Hematopoietic multipotent progenitor cell treated with erythropoietin and hydrocortisone succinate and interleukin-3 and kit ligand, for 15 days (in vitro differentiated cells): ENCODE measurements around the gene TBC1D19.
"Not testable (repeated sequence)": the region's sequence is repeated elsewhere in the genome, so short reads cannot be mapped to it uniquely, and the experiment has no call there.

Experiments used
- DNase-seq: peaks from one replicate; pipeline ENCODE4 v3.0.0-alpha.2; 2015; ENCODE audit warnings: low spot score

TBC1D19 gene

DNA sequence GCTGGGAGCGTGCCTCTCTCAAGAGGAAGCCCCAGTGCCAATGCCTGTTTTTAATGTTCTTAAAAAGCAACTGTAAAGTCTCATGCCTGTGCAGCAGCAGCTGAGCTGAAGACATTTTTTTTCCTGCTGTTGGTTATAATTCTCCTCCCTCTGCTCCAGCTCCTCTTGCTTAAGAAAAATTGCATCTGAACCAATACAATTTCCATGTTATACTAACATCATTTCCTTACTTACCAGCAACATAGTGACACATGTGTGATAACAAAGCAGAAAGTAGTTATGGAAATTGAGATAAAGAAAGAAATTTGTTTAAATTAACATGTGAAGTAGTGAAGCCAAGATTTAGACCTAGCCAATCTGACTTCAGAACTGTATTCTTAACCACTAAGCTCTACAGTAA is 101.4 kb downstream of the TBC1D19 start:
- no peak for DNase-seq

DNA sequence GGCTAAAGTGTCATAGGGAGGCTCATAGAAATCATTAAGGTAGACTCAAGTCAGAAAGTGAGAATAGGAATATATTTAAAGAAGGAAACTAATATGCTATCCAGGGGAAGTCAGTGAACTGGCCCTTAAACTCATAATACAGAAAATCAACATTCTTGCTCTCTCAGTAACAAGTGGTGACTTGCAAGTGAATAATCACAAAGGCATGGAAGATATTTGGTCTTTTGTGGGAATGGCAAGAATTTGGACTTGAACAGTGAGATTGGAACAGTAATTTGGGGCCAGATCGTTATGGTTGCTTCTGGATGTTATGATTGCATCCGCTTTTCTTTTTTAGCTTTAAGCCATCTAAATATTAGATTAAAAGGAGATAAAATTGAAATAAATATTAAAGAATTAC is 103.8 kb downstream of the TBC1D19 start:
- no peak for DNase-seq

DNA sequence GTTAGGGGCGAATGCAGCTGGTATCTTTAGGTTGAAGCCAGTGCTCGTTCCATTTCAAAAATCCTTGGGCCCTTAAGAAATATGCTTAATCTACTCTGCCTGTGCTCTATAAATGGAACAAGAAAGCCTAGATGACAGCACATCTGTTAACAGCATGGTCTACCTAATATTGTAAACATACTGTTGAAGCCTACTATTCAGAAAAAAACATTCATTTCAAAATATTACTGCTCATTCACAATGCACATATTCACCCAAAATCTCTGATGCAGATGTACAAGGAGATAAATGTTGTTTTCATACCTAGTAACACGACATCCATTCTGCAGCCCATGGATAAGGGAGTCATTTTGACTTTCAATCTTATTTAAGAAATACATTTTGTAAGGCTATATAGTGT is 106.6 kb downstream of the TBC1D19 start:
- no peak for DNase-seq

DNA sequence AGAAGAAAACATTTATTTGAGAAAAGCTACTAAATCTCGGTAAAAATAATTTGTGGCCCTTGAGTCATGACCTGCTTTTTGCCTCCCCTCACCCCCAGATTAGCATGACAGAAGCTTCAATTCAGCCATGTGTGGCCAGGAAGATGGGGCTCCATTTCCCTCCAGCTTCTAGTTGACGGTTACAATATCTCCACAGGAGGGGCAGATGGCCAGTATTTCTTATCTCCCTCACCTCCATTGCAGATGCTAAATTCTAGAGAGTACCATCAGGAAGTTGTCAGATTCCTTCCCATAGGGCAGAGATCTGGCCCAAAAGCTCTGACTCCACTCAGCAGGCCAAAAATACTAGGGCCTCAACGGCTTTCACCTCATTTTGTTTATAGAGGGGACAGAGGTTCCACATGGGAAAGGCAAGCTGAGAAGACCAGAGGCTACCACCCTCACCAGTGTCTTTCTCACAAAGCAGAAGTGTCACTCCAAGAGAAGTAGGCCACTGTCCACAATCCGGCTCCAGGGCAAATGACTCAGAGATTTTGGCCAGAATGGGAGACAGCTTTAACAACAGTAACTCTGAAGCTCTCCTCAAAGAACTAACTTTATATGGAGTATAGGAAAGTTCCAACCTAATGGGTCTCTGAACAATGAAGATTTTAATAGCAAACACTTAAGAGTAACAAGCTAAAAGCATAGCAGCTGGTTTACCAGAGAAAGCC is 108.3 kb downstream of the TBC1D19 start:
- DNase-seq: no peak

DNA sequence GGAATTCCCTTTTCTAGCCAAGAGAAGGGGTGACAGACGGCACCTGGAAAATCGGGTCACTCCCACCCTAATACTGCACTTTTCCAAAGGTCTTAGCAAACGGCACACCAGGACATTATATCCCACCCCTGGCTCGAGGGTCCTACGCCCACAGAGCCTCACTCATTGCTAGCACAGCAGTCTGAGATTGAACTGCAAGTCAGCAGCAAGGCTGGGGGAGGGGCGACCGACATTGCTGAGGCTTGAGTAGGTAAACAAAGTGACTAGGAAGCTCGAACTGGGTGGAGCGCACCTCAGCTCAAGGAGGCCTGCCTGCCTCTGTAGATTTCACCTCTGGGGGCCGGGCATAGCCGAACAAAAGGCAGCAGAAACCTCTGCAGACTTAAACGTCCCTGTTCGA is 110.2 kb downstream of the TBC1D19 start:
- not testable (repeated sequence) for DNase-seq

DNA sequence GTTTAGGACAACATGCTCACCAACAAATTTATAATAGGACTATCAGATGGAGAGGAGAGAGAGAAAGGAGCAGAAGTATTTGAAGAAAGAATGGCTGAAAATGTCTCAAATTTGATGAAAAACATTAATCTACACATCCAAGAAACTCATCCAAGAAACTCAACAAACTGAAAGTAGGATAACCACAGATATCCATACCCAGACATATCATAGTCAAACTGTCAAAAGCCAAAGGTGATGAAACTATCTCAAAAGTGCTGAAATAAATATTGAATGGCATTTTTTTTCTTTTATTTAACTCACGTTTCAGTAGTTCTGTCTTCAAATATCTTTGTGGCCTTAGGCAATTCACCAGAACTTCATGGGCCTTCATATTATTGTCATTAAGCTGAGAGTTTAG is 116.2 kb downstream of the TBC1D19 start:
- no peak for DNase-seq

DNA sequence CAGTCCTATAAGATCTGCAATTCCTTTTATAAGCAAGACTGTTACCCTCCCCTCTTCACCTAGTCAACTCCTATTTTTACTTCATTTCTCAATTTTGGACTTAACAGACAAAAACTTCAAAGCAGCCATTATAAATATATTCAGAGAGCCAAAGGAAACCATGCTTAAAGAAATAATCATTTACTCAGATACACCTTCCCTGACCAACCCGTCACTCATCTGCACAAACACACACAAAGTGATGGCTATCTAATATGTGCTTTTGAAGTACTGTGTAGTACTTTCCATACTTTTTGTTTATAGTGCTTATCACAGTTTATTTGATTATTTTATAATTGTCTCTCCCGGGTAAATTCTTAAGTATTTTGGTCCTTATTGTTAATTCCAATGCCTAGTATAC is 117.2 kb downstream of the TBC1D19 start:
- DNase-seq: no peak

DNA sequence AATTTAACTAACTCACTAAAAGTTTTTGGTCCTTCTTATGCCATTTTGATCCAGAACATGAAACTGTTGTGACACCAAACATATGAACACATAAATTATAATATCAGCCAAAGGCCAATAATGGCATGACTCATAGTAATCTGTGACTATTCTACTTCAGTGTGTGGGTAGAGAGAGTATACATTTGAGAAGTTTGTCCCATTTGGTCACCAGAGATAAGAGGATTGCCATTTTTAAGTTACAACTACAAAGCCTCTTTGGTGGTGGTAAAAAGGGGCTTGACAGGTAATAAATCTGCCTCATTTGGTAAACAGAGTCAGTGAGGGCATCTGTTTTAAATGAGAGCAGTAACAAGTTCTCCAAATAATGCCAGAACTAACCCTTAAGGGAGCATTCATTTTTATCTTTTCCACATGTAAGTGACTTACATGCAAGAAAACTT is 117.9 kb downstream of the TBC1D19 start:
- DNase-seq: no peak

DNA sequence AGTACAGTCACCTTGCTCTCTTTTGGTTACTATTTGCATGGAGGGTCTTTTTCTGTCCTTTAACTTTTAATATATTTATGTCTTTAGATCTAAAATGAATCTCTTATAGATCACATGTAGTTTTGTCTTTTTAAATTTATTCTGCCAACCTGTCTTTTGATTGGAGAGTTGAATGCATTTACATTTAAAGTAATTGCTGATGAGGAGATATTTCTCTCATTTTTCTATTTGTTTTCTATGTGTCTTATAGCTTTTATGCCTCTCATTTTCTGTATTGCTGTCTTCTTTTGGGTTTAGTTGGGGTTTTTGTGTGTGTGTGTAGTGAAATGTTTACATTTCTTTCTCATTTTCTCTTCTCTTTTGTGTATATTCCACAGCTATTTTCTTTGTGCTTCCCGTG is 123.5 kb downstream of the TBC1D19 start:
- no peak for DNase-seq

DNA sequence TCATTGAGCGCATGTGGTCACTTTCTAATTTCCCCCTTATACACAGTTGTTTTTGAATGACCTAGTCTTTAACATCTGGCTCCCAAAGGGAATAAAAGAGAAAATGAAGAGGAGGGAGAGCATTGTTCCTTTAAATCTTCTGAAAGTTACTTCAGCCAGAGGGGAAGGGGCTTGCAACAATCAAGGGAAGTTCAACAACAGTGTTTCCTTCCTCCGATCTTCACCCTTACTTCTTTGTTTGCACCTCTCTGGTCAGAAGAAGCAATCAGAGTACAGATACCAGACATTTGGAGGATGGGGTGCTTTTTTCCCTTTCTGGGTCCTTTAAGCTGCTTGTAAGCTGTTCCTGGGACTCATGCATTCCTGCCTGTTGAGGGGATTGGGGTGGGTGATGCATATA is 125.4 kb downstream of the TBC1D19 start:
- DNase-seq: no peak

DNA sequence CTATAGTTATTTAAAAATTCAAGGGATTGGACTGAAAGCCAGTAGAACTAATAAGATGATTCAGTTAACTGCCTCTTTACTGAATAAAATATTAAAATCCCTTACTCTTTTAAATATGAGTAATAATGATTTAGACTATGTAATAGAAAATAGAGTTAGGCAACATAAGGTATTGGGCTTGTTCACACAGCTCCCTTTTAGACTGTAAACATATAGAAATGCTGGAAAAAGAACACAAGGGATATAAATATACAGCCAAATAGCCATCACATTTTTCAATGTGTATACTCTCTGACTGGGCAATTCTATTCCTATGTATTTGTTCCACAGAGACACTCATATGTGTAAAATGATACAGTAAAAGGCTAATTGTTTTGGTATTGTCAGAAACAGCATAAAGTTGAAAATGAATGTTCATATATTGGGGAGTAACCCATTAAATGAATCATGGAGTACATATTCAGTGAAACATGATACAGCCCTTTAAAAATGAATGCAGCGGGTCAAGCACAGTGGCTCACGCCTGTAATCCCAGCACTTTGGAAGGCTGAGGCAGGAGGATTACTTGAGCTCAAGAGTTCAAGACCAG is 129.8 kb downstream of the TBC1D19 start:
- DNase-seq: no peak

DNA sequence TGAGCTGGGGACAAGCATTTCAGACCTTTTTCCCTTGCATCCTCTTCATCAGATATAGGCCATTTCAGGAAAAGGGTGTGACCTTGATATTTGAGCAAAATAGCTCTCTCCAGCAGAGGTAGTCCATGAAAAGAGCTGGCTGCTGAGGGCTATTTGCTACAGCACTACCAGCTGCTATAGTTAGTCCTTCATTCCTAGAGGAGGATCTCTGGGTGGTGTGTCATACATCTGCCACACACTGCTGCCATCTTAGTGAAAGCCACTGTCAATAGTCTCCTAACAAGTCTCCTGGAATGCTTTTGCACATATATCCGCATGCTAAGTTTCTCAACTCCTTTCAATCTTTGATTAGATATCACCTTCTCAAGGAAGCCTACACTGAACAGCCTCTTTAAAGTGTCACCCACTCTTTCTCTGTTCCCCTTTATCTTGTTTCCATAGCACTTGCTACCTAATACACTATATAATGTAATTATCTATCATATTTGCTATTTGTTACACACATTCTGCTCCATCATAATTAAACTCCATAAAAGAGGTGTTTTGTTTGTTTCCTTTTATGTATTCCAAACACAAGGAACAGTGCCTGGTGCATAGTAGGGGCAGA is 131.9 kb downstream of the TBC1D19 start:
- no peak for DNase-seq

DNA sequence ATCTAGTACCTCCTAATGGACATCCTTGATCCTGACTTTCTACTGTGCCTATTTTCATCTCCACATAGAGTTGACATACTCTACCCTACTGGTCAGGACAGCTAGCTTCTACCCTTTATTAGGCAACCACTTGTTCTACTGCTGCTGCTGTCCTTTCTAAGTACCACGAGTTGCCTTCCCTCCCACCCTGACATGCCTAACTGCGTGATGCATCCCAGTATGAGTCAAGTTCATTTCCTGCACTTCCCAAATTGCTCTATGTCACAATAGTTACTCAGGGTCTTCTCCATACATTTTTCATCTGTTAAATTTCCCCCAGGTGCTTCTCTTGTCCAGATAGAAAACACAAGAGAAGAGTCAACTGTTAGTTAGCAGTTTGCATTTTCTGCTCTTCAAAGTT is 133.4 kb downstream of the TBC1D19 start:
- DNase-seq: no peak

DNA sequence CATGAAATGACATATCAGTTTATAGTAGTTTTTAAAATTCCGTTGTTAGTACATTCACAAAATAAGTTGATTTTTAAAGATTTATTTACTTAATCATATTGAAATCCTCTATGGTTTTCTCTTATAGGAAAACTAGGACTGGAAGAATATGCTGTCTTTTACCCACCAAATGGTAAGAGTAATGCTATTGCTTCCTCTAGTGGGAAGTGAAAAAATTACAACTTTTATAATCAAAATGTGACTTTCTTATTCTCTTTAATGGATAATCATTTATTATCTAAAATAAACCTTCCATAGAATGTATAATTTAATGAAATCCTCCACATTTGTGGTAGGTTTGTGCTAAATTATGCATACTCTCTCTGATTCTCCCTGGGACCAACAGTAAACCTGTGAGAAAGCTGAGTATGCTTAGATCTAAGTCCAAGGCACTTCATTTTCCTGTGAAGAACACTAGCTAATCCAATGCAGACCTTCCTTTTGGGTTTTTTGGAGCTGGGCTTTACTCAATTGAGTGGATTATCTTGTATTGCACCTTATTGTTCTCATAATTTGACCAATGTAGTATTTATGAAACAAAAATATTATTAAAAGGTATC is 136.2 kb downstream of the TBC1D19 start:
- DNase-seq: no peak

DNA sequence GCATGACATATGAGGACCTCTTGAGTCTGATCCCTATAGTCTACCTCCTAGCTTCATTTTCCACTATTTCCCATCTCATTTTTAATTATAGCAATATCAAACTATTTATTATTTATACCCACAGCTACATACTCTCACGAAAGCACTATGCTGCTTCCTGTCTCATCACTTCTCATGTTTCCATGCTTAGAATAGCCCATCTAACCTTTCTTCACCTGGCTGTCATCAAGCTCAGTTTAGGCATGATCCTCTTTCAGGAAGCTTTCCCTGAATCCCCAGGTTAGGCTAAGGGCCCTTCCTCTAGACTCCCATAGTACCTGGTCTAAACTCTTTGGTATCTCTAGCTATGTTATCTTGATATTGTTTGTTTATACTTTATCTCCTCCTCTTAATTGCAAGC is 137.8 kb downstream of the TBC1D19 start:
- DNase-seq: no peak

DNA sequence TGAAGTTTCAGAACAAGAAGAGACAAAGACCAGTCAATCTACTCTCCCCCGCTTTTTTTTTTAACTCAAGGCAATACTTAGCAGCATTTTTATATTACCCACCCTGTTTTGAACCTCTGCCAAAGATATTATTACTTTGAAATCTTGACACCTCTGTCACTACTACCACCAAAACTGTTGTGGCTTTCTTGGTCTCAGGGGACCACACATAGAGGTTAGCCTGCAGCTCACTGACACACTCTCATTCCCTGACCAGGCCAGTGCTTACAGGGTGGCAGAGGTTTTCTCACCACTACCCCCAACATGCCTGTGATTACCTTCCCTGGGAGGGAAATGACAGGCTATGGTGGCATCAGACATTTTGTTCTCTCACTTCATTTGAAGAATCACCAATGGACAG is 139.3 kb downstream of the TBC1D19 start:
- no peak for DNase-seq

DNA sequence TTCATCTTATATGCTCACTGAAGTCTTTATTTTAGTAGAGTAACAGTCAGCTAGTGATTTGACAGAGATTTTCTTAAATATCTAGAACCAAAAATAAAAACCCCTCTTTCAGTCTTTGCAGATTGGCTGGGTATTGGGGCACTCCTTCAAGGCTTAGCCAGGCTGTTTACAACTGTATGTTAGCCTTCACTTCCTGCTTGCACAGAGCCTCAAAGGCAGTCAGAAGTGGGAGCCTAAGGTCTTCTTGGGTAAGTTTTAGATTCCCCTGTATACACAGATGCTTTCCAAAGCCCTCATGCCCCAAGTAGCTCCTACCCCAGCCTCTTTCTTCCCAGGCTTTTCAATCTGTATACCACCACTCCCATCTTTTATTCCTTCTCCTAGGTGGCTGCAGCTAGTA is 140.7 kb downstream of the TBC1D19 start:
- DNase-seq: no peak

DNA sequence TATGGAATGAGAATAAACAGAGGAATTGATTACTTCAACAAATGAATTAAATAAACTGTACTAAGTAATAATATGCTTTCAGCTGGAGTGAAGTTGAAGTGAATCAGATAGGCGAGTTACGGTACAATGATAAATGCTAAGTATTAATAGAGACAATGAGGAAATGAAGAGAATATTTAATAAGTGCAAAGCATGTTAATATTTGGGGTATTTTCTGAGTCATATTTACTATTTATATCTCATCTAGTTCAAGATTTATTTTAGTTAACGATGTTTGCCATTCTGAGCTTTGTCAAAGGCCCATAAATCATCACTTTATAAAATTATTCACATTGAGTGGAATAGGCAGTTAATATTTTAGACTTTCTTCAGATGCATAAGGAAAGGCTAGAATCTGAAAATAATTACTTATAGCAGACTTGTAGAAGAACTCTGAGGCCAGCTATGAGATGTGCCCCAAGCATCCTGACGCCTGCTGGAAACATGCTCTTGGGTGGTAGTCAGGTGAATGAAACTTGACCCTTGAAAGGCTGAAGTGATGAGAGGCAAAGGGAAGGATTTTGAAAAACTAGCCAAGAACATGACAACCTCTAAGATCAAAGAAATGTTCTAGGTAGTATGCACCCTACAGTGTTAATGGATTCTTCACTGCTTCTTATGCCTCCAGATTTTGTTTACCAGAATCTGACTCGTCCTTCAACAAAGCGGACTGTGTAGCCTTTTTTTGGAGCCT is 142.9 kb downstream of the TBC1D19 start:
- no peak for DNase-seq

DNA sequence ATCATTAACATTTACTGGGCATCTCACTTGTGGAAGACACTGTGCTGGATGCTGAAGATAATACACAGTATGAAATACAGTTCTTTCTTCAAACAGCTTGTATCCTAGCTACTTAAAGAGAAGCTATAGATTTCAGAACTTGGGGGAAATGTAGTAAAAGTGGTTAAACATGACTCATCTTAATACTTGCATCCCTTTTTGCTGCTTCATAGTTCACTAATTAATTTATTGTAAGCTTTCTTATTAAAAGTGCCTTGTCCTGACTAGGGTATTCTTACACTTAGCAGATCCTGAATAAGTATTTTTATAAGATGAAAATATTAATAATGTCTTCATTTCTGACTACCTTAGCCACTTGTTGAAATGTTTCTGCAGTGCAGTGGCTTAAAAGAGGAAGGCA is 144.0 kb downstream of the TBC1D19 start:
- no peak for DNase-seq

DNA sequence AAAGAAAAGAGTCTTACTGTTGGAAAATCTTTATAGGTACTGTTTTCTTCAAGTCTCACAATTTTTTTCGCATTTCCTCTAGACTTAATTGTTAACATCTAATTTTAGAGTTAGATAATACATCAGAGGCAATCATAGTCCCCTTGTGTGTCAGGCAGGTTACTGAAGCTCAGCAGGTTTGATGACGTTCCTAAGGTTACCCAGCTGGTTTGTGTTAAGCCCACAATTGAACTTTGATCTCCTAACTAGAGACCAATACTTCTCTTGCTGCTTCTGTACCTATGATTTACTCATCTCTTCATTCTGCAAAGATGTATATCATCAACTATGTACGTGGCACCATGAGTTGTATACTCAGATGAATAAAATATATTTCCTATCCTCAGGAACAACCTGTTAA is 145.1 kb downstream of the TBC1D19 start:
- DNase-seq: no peak

DNA sequence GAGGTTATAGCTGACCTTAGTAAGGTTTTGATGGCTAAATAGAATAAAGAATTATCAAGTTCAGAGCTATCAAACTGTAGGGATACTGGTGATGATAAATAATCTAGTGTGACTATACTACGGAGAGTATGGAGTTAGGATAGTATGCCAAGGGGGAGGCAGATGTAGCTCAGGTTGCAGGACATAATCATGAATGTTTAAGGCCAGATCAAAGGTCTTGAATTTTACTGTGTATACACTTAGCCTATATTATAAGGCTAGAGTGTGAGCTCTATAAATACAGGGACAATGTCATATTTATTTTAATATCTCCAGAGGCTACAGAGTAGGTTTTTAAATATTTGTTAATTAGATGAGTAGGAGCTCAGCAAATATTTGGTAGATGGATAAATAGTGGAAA is 145.7 kb downstream of the TBC1D19 start:
- DNase-seq: no peak

DNA sequence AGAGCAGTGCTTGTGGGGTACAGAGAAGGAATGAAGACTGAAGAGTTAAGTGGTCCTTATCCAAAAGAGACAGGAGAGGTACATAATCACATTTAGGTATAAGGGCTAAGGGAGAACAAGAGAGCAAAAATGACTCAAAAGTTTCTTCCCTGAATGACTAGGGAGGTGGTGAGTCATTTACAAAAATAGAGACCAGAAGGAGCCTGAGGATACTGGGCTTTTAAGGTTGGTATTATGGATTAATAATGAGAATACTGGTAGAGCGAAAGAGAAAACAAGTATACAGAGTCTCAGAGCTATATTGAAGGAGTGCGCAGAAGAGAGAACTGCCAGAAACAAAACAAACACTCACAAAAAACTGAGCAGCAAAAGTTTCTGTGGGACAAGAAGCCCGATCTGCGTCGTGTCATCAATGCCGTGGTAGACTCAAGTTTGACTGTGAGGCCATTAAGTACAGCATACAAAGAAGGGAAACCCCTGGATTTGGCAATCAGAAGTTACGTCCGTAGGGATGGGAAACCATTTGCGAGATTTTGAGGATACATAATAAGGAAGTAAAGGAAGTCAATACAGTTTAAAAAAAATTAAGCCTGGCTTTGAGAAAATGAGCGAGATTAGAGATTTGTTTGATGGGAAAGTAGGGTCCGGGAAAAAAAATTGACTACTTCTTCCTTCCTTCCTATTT is 147.6 kb downstream of the TBC1D19 start:
- no peak for DNase-seq
